Measurements from ENCODE around the gene SUMO3.
A peak's percentile ranks its signal among the peaks of the same experiment; 100 is the strongest.

SUMO3 gene

DNA sequence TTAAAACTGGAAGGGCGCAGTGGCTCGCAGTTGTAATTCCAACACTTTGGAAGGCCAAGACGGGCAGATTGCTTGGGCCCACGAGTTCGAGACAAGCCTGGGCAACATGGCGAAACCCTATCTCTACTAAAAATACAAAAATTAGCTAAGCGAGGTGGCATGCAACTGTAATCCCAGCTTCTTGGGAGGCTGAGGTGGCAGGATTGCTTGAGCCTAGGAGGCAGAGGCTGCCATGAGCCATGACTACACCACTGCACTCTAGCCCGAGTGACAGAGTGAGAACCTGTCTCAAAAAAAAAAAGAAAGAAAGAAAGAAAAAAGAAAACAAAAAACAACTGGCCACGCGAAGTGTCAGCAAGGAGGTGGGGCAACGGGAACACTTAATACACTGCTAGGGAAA, 22.5 kb downstream of the SUMO3 start:
- peaks cover 70% of the 10 kb centered on the region for H3K36me3 Mint-ChIP-seq (ENCODE audit: low read depth)
- H3K4me1 Mint-ChIP-seq = peaks cover 24% of the 10 kb centered on the region
- H3K27ac Mint-ChIP-seq = no peak overlapping the region
- TF ChIP-seq CTCF (IDR thresholded peaks at IDR 0.05) = no peak
- DNase-seq = no peak
- no peak overlapping the region for H3K4me3 Mint-ChIP-seq
- H3K27me3 Mint-ChIP-seq (ENCODE audit: low read depth, poor library complexity) = no peaks in the 10 kb centered on the region
- H3K9me3 Mint-ChIP-seq = peaks cover 3% of the 10 kb centered on the region

- peaks cover 11% of the 10 kb centered on the region for H3K4me1 Mint-ChIP-seq
- H3K9me3 Mint-ChIP-seq = peaks cover 3% of the 10 kb centered on the region
- H3K36me3 Mint-ChIP-seq (ENCODE audit: low read depth) = peaks cover 69% of the 10 kb centered on the region
- H3K4me3 Mint-ChIP-seq = no peak overlapping the region
- DNase-seq = no peak
- no peak for TF ChIP-seq CTCF (IDR thresholded peaks at IDR 0.05)
- H3K27me3 Mint-ChIP-seq (ENCODE audit: low read depth, poor library complexity) = no peaks in the 10 kb centered on the region
- H3K27ac Mint-ChIP-seq = no peak overlapping the region
Observed at GRCh38 chr21:44793592-44794374, 24.1 kb downstream of the SUMO3 start.

GRCh38 chr21:44792702-44793591, 24.9 kb downstream of the SUMO3 start:
- Mint-ChIP-seq H3K4me3 (no peak overlapping the region), H3K36me3 (ENCODE audit: low read depth) (peaks cover 61% of the 10 kb centered on the region), H3K9me3 (no peaks in the 10 kb centered on the region), H3K4me1 (peaks cover 11% of the 10 kb centered on the region), H3K27me3 (ENCODE audit: low read depth, poor library complexity) (no peaks in the 10 kb centered on the region), H3K27ac (no peak overlapping the region)
- peak; percentile 83 for TF ChIP-seq CTCF (IDR thresholded peaks at IDR 0.05)
- peak; percentile 65 for DNase-seq

GRCh38 chr21:44791993-44792392, 25.9 kb downstream of the SUMO3 start:
- Mint-ChIP-seq H3K4me3 (no peak overlapping the region), H3K27ac (no peak overlapping the region), H3K9me3 (no peaks in the 10 kb centered on the region), H3K27me3 (ENCODE audit: low read depth, poor library complexity) (no peaks in the 10 kb centered on the region), H3K36me3 (ENCODE audit: low read depth) (peaks cover 62% of the 10 kb centered on the region), H3K4me1 (peaks cover 11% of the 10 kb centered on the region)
- no peak for TF ChIP-seq CTCF (IDR thresholded peaks at IDR 0.05)
- no peak for DNase-seq

DNA sequence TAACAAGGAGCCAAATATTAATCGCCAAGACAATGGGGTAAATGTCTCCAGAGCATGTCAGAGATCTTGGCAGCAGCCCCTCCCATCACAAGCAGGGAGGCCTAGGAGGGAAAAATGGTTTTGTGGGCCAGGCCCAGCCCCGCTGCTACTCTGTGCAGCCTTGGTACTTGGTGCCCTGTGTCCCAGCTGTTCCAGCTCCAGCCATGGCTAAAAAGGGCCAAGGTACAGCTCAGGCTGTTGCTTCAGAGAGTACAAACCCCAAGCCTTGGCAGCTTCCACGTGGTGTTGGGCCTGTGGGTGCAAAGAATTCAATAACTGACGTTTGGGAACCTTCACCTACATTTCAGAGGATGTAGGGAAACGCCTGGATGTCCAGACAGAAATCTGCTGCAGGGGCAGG, 26.6 kb downstream of the SUMO3 start:
- Mint-ChIP-seq H3K4me3 (no peak overlapping the region), H3K9me3 (no peaks in the 10 kb centered on the region), H3K36me3 (ENCODE audit: low read depth) (peaks cover 62% of the 10 kb centered on the region), H3K27me3 (ENCODE audit: low read depth, poor library complexity) (no peaks in the 10 kb centered on the region), H3K4me1 (peaks cover 11% of the 10 kb centered on the region), H3K27ac (no peak overlapping the region)
- no peak for DNase-seq
- TF ChIP-seq CTCF (IDR thresholded peaks at IDR 0.05) = no peak
